Ishikawa (cell line): Measurements from ENCODE around the gene CFAP141.

ENCODE experiments used
- CEBPB ChIP-seq: IDR thresholded peaks from 2 replicates; pipeline ENCODE4 v1.6.1; 2012
- EGR1 ChIP-seq: IDR thresholded peaks from 2 replicates; pipeline ENCODE4 v1.6.1; 2012
- EP300 ChIP-seq: IDR thresholded peaks from 2 replicates; pipeline ENCODE4 v1.6.1; 2012; ENCODE audit warnings: borderline replicate concordance
- FOXM1 ChIP-seq: IDR thresholded peaks from 2 replicates; pipeline ENCODE4 v1.6.1; 2012; ENCODE audit warnings: low read depth, borderline replicate concordance
- NFIC ChIP-seq: IDR thresholded peaks from 2 replicates; pipeline ENCODE4 v1.6.1; 2012
- TCF12 ChIP-seq: IDR thresholded peaks from 2 replicates; pipeline ENCODE4 v1.6.1; 2012; ENCODE audit warnings: low read depth
- ZBTB7A ChIP-seq: IDR thresholded peaks from 2 replicates; pipeline ENCODE4 v1.6.1; 2012; ENCODE audit warnings: low read depth

DNA sequence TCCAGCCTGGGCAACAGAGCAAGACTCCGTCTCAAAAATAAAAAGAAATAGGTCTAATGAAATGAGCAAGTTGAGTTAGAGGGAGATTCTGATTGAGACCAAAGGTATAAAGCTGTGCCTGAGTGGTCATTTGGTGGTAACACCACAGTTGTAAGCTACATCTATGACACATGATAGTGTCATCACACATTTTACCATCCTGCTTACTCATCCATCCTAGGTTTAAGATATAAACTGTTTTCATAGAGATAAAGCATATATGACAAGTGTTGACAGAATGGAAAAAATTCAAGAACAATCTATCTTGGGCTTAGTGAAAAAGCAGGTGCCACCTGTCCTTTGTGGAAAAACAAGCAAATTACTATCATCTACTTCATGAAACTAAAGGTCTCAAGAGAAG is 7.1 kb upstream of the CFAP141 start:
- no peak for TF ChIP-seq EP300
- no peak for TF ChIP-seq TCF12
- no peak for TF ChIP-seq EGR1
- no peak for TF ChIP-seq ZBTB7A
- no peak for TF ChIP-seq FOXM1
- no peak for TF ChIP-seq NFIC
- no peak for TF ChIP-seq CEBPB
